CD4-positive, alpha-beta T cell treated with Interleukin-15 for 1 hour (primary cell): ENCODE measurements around the gene GJD4.

Experiments
- DNase-seq: peaks from one replicate; pipeline ENCODE4 v3.0.0-alpha.2; 2020

GJD4 gene

DNA sequence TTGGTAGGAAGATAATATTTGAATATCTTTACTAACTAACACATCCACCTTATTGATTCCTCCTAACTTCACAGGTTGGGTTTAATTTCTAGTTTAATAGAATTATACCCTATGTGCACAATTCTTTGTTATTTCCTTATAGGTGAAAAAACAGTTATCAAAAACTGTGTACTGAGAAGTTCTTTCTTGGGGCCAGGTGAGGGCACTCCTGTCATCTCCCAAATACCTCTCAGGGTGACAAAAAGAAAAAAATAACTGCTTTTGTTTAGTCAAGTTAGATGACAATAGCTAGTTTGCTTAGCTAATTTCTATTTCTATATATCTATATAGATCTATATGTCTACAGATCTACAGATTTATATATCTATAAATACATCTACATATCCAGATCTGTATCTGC is 26.9 kb downstream of the GJD4 start:
- no peak for DNase-seq

DNA sequence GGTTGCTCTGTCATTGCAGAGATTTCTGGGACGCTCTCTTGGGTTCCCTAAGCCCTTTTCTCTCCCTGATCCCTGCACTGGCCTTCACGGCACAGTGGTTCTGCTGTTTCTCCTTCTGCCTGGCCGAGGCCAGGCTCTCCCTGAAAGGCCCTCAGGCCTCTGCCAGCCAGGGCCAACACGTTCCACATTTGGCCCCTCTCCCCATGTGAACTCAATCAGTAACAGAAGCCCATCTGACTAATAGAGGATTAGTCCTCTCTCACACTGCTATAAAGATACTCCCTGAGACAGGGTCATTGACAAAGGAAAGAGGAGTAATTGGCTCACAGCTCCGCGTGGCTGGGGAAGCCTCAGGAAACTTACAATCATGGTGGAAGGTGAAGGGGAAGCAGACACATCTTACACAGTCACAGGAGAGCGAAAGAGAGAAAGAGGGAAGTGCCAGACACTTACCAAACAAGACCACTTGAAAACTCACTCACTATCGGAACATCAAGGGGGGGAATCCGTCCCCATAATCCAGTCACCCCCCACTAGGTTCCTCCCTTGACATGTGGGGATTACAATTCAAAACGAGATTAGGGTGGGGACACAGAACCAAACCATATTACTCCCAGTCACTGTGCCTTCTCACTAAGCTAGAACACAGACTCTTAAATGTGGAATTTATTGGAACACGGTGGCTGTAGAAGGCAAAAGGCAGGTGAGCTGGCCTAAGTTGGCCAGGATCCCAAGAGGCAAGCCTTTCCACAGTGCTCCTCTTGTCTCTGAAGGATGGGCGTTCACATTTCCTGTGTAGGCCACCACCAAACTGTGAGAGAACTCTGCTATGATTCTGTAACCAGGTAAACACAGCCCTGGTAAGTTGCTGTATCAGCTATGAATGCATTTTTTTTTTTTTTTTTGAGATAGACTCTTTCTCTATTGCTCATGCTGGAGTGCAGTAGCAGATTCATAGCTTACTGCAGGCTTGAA is 28.2 kb downstream of the GJD4 start:
- no peak for DNase-seq

DNA sequence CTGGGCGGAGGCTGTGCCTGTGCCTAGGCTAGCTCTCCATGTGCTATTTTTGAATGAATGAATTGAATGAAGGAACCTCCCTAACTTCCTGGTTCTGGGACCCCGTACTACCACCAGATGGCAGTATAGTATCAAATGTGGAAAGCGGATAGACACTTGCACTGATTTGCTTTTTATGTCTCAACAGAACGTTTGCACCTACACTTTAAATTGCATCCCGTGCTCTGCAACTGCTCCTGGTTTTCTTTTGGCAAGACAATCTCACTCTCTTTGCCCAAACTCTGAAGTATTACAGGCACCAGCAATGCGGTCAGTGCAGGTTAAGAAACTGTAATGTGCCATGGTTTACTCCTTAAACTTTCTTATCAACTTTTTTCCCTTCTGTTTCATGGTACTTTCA is 30.4 kb downstream of the GJD4 start:
- DNase-seq, result peak; percentile 30

DNA sequence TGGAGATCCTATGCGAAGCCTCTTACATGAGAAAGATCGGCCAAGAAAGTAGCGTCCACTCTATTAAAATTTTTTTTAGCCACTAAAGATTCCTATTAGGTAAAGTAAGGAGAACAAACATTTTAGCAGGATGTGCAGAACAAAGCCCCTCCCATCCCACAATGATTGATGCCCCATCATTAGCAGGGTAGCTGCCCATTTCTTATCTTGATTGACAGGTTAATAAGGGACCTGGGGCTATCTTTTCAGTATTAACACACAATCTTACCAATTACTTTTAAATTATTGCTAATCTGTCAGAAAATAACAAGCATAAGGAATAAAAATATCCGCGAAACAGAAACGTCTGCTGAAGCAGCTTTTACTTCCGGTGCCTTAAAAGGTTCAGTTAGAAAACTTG is 31.8 kb downstream of the GJD4 start:
- DNase-seq, result no peak

DNA sequence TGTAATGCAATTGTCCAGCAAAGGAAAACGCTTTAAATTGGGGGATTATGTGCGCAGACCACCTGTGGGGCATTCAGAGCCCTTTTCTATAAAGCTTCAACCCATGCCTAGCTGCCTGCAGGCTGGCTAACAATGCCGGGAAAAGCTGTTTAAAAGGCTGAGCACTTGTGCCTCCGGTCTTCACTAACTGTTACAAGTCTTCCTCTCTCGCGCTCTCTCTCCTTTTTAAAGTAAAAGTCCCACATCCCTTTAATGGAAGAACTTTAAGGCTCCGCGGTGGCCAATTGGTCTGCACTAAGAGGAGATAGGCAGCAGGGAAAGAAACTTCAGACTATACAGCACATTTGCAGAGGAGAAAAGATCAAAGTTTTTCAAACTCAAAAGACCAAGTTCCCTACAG is 32.3 kb downstream of the GJD4 start:
- DNase-seq, result no peak

DNA sequence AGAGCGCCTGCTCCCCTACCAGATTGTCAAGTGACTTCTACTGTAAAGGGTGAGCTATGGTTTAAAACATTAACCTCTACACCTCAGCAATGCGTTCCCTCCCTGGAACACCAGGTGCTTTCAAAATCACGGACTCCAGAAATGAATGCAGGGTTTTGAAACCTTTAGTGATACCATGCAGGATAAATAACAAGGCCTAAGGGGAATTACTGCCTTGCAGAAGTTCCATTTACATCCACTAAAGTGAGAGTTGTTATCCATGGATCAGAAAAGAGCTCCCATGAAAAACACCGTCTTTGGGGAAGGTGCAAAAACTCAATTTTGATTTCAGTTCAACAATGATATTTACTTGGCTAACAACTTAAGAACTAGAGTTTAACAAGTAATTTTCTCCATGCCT is 33.0 kb downstream of the GJD4 start:
- DNase-seq, result no peak

DNA sequence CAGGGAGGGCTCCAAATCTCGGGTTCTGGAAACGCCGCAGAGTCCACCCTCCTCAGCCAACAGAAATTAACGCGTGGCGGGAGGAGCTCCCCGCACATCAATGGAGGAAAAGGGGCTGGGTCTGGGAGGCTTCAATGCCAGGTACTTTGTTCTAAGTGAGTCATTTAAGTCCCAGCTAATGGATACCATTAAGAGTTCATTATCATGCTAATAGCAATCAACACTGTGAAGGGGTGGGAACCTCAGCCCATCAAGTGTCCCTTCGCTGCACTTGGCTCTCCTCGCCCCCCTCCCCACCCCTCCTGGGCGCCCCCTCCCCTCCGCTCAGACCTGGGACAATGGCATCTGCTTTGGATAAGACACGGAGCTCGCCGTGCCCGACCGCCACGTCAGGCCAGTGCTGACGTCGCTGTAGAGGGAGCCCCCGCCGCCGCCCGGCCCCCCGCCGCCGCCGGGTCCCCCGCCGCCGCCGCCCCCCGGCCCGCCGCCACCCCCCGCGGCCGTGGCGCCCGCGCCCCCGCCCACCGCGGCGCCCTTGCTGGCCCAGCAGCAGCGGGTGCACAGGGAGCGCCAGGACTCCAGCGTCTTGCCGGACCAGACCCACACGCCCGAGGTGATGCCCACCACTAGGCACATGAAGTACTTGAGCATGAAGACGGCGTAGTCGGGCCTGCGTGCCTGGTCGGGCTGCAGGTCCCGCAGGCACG is 34.0 kb downstream of the GJD4 start:
- no peak for DNase-seq

DNA sequence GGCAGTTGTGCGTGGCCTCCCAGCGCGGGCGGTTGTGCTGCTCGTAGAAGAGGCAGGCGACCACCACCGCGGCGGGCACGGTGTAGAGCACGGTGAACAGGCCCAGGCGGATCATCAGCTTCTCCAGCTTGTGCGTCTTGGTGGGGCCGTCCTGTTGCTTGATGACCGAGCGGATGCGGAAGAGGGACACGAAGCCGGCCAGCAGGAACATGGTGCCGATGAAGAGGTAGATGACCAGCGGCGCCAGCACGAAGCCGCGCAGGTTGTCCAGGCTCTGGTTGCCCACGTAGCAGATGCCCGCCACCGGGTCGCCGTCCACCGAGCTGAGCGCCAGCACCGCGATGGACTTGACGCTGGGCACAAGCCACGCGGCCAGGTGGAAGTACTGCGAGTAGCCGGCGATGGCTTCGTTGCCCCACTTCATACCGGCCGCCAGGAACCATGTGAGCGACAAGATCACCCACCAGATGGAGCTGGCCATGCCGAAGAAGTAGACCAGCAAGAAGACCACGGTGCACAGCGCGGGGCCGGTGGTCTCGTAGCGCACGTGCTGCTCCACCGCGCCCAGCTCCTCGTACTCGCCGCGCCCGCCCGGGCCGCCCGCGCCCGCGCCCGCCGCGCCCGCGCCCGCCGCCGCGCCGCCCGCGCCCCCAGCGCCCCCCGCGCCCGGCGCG is 34.7 kb downstream of the GJD4 start:
- DNase-seq, result no peak

DNA sequence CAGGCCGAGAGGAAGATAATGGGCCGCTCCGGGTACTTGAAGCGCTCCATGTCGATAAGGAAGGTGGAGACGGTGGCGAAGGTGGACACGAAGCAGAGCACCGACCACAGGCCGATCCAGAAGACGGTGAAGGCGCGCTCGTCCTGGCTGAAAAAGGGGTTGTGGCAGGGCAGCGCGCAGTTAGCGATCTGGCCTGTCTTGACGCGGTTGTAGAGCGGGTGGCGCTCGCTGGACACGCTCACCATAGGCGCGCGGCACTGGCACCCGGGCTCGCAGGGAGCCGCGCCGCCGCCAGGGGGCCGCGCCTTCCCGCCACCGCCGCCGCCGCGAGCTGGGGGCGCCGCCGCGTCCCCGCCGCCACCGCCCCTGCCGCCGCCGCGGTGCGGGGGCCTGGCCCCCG is 35.3 kb downstream of the GJD4 start:
- peak; percentile 19 for DNase-seq

DNA sequence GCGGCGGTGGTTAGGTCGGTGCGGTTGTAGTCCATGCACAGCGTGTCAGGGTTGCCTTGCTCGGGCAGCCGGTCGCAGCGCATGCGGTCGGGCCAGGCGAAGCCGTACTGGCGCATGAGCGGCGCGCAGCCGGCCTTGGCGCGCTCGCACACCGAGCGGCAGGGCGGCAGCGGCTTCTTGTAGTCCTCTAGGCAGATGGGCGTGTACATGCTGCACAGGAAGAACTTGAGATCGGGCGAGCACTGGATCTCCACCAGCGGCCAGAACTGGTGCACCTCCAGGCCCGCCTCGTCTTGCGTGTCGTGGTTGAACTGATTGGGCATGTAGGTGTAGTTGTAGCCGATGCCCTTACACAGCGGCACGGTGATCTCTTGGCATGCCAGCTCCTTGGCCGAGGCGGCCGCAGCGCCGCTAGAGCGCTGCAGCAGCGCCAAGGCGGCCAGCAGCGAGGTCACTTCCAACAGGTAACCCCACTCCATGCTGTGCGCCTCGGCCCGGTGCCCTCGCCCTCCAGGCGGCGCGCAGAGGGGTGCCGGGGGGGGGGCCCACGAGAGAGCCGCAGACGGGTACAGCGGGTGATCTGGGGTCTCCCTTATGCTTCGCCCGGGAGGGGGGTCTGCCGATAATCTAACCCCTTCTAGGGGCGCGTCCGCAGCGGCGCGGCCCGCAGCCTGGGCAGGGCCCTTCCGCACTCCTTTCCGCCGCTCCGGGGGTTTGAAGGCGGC is 36.0 kb downstream of the GJD4 start:
- peak; percentile 27 for DNase-seq

DNA sequence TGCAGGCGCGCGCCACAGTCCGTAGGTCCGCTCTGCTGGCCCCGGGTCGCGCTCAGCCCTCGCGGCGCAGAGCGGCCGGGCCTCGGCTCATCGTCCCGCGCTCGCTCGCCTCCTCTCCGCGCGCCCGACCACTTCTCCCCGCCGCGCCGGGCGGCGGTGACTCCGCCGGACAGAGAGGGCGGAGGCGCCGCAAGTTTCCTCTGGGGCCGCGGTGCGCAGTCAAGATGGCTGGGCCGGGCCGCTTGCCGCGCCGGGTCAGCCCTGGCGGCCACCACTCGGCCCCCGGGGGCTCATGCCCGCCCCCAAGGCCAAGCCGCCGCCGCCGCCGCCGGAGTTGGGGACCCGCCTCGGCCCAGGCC is 36.5 kb downstream of the GJD4 start:
- DNase-seq, result no peak

DNA sequence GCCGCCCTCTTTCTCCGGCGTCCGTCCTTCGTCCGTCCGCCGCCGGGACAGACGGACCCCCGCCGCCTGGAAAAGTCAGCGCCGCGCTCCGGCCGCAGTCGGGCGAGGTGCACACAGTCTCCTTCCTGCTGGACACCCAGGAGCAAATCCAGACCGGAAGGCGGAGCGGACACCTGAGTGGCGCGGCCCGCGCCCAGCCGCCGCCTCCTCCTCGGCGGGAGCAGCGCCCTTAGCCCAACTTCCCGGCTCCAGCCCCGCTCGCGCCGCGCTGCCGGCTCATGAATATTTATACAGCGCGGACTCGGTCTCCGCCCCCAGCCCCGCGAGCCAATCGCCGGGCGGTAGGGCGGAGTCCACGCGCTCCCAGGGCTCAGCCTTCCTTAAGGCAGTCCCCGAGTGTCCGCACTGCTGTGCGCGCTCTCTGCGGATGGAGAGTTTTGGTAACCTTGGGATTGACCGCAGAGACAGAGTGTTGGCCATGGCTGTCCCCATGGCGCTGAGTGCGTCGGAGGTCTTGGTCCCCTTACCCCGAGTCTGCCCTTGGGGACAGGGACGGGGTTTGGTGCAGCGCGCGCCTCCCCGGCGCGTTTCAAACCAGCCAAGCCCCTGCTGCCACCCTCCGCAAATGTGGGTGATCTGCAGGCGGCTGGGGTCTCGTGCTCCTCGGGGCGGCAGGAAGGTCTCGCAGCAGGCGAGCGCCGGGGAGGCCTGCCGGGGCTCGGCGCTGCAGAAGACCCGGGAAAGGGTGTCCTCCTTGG is 37.1 kb downstream of the GJD4 start, which contains the start of gene FZD8:
TSS of gene FZD8 (minus strand) at position 262 of the 758 bp plus-strand sequence. CDS start 867 bp downstream, outside the sequence.
- peak; percentile 64 for DNase-seq

DNA sequence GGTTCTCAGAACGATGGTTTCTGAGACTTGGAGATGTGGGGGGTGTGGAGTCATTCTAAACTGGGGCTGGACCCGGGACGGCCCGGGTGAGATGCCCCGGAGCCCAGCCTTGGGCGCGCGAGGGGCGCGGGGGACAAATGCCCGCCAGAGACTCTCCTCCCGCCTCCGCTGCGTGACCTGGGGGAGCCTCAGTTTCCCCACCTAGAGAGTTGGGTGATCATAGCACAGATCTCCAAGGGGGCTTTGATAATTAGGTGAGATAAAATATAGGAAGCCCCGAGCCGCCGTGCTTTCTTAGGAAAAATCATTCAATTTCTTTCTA is 37.6 kb downstream of the GJD4 start:
- no peak for DNase-seq

DNA sequence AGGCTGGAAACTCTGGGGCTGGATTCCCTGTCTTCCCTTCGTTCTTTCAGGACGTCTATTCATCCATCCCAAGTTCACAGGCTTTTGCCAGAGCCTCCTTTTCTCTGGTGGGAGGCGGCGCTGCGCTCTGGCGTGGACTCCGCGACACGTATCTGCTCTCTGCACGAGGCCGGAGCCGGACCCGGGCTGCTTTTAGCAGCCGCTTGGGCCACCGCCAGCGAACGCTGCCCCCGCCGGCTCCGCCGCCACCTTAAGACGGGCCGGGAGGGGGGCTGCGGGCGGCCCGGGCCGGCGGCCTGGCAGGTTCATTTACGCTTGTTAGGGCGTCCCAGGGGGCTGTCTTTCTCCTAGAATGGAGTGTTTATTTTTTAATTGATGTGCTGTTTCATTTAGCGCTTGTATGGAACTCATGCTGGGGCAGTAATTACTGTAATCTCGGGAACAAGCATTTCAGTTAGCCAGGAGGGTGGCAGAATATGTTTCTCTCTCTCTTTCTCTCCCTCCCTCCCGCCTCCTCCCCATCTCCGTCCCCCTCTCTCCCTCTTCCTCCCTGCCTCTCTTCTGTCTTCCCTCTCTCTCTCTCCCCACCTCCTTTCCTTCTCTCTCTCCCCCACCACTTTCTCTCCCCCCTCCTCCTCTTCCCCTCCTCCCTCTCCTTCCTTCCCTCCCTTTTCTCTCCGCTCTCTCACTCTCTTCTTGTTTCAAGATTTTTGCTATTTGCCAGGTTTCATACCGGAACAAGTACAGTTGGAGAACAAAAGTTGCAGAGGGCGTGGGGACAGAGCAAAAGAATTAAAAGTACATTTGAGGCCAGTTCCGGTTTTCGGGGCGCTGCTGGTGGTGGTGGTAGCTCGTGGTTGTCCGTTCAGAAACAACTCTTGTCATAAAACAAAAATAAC is 38.3 kb downstream of the GJD4 start:
- no peak for DNase-seq

DNA sequence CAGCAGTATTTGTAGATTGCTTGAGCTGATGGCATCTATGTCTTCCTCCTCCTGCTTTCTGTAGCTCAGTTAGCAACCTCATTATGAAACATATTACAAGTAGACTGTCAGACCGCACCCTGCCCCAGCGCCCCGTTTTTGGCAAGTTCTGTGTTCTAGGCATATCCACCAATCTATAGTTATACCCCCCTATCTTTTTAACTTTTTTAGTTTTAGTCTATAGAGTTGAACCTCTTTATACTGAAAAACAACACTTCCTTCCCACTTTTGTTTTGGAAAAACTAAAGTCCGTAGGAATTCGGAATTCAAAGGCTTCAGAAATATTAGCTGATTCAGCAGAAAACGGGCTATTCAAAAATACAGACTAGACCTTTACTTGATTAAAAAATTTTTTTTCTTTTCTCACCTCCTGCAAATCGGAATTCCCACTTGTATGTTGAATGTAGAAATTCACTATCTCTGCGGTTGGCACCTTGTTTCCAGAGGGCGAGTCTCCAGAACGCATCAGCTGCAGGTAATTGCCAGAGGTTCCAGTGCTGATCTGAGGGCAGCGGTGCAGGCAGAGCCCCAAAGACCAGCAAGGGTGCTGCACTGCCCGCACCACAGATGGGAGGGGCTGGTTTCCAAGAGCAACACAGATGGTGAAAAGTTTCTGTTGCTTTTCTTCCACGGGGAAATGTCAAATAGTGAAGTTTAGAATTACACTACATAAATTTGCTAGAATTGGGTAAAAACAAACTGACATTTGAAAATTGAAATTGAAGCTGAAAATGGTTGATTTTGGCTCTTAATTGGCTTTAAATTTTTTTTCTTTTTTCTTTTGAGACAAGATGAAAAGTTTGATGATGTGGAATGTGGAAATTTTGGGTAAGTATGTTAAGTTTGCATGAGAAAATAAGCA is 39.2 kb downstream of the GJD4 start:
- no peak for DNase-seq

DNA sequence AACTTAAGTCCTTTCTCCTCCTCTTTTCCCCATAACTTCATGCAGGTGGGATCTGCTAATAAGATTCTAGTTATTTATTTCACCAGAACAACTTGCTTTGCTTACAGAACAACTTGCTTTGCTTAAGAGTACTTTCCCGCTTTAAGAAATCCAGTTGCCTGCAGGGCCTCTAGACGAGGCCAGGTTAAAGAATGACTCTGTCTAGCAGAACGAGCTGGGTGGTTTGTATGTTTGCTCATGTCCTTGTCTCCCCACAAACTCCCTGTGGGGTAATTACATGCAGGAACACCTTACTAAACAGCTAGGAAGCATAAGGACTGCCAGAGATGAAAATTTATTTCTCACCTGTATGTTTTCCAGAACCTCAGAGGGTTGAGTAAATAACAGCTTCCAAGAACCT is 45.8 kb downstream of the GJD4 start:
- DNase-seq, result no peak

DNA sequence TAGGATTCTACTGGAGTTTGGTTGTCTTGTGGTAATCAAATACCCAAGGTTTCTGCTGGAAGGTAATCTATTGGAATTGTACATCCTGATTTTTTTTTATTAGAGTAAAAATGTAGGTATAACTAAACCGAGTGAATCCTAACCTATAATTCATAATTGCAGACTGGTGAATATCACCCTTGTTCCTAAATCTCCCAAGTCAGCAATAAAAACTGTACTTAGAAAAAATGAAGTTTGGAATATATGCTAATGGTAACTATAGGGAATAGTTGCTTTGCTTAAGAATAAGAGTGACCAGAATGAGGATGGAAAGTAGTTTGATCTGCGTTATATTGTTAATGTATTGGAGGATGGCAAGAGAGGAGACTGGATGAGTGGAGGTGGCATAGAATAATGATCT is 47.7 kb downstream of the GJD4 start:
- DNase-seq, result no peak

DNA sequence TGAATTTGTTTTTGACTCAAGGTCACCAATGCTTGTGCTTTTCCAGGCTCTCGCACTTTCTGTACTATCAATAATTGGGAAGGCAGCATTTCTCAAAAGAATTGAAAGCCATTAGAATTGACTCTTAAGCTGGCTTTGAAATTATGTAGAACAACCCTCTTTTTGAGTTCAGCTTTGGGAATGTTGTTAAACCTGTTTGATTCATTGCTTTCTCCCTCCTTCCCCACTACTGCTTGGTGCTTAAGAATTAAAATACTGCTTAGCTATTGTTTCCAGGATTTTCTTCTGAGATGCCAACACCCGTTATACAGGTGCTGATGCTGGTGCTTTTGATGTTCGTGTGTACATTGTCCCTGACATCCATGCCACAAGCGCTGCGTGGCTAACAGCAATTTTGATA is 52.5 kb downstream of the GJD4 start:
- no peak for DNase-seq
